GM12878 (cell line): ENCODE results near the gene FBXL22.

Source experiments
- EZH2 ChIP-seq: IDR thresholded peaks from 2 replicates; pipeline ENCODE4 v1.6.1; 2012; ENCODE audit warnings: low read depth, mild to moderate bottlenecking, control low read depth, inconsistent platforms, low read length, borderline replicate concordance; ENCODE audit not compliant: control insufficient read depth
- HDAC2 ChIP-seq: fragments of 200-600 bp; sonication (generic); IDR thresholded peaks from 2 replicates; pipeline ENCODE4 v1.6.1; 2017
- NFYA ChIP-seq: IDR thresholded peaks from 2 replicates; pipeline ENCODE4 v1.6.1; 2011; ENCODE audit warnings: low read depth, mild to moderate bottlenecking, low read length, improper control_type of control experiment, borderline replicate concordance
- POLR2AphosphoS5 ChIP-seq: IDR thresholded peaks from 2 replicates; pipeline ENCODE4 v1.6.1; 2011; ENCODE audit warnings: mild to moderate bottlenecking, low read length, inconsistent platforms
- SIN3A ChIP-seq: IDR thresholded peaks from 2 replicates; pipeline ENCODE4 v1.6.1; 2012; ENCODE audit warnings: low read depth, low read length, improper control_type of control experiment
- SMAD5 ChIP-seq: IDR thresholded peaks from 2 replicates; pipeline ENCODE4 v1.6.1; 2016; ENCODE audit warnings: antibody characterized with exemption, low read depth
- SRF ChIP-seq, 2 experiments: IDR thresholded peaks; 2 replicates each; pipeline ENCODE4 v1.6.1; 2011; ENCODE audit warnings: low read depth in 2 of 2, low read length in 2 of 2, mild to moderate bottlenecking in 1 of 2, moderate library complexity in 1 of 2
- TAF1 ChIP-seq: IDR thresholded peaks from 2 replicates; pipeline ENCODE4 v1.6.1; 2011; ENCODE audit warnings: mild to moderate bottlenecking, low read depth, low read length, borderline replicate concordance
- ZNF274 ChIP-seq: IDR thresholded peaks from one replicate; pipeline ENCODE4 v1.8.0; 2011; ENCODE audit not compliant: insufficient read length, insufficient read depth
- ZNF384 ChIP-seq: IDR thresholded peaks from 2 replicates; pipeline ENCODE4 v1.6.1; 2012; ENCODE audit warnings: low read depth, mild to moderate bottlenecking, low read length, improper control_type of control experiment, borderline replicate concordance
- TF ChIP-seq, protein P1 (sequence below), 3 experiments: IDR thresholded peaks in 2 of 3; conservative IDR thresholded peaks in 1 of 3; 2 replicates each; pipeline ENCODE4 v1.5.1; 2011; ENCODE audit warnings: low read depth in 3 of 3, low read length in 3 of 3, mild to moderate bottlenecking in 3 of 3, control low read depth in 2 of 3, moderate library complexity in 2 of 3, inconsistent platforms in 1 of 3, mixed read lengths in 1 of 3; ENCODE audit not compliant: control insufficient read depth in 2 of 3, insufficient read depth in 1 of 3; ENCODE audit errors: extremely low read depth in 1 of 3
- TF ChIP-seq, protein P2 (sequence below): IDR thresholded peaks from 2 replicates; pipeline ENCODE4 v1.6.1; 2011; ENCODE audit warnings: low read depth, mild to moderate bottlenecking, low read length, moderate library complexity, borderline replicate concordance; ENCODE audit errors: extremely low read depth

DNA sequence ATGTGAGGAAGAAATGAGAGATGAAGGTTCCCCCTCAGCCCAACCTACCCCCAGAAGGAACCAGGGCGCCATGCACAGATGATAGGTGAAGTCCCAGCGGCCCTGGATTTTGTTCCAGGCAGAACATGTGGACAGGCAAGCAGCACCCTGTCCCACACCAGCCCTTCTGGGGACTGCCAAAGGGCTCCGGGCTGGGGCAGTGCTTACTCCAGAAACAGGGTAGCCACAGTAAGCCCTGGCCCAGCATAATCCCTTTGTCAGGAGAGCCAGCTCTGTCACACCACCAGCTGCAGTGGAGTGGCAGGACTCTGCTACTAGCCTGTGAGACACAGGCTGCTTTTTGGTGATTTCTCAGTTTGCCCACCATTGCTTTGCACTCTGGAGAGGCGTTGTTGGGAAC is 6.3 kb downstream of the FBXL22 start:
- TF ChIP-seq, protein P1, sequence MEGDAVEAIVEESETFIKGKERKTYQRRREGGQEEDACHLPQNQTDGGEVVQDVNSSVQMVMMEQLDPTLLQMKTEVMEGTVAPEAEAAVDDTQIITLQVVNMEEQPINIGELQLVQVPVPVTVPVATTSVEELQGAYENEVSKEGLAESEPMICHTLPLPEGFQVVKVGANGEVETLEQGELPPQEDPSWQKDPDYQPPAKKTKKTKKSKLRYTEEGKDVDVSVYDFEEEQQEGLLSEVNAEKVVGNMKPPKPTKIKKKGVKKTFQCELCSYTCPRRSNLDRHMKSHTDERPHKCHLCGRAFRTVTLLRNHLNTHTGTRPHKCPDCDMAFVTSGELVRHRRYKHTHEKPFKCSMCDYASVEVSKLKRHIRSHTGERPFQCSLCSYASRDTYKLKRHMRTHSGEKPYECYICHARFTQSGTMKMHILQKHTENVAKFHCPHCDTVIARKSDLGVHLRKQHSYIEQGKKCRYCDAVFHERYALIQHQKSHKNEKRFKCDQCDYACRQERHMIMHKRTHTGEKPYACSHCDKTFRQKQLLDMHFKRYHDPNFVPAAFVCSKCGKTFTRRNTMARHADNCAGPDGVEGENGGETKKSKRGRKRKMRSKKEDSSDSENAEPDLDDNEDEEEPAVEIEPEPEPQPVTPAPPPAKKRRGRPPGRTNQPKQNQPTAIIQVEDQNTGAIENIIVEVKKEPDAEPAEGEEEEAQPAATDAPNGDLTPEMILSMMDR (IDR thresholded peaks at IDR 0.05 in 2 of 3, conservative IDR thresholded peaks at IDR 0.05 in 1 of 3; ENCODE audit: control insufficient read depth in 2 of 3, extremely low read depth in 1 of 3, insufficient read depth in 1 of 3, low read depth in 3 of 3, low read length in 3 of 3): no peak
- TF ChIP-seq SMAD5 (no peak), HDAC2 (no peak), TAF1 (no peak), POLR2AphosphoS5 (no peak), SRF (IDR thresholded peaks at IDR 0.05; ENCODE audit: low read depth in 2 of 2, low read length in 2 of 2) (no peak), ZNF384 (no peak), ZNF274 (no peak), NFYA (no peak), EZH2 (no peak), SIN3A (no peak)
- TF ChIP-seq, protein P2, sequence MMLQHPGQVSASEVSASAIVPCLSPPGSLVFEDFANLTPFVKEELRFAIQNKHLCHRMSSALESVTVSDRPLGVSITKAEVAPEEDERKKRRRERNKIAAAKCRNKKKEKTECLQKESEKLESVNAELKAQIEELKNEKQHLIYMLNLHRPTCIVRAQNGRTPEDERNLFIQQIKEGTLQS: no peak
